ENCODE measurements around the gene UNC5A. TPM values are rescaled to one million over a fixed set of nuclear protein-coding genes. Genes with fewer than 3 reads are reported as not detected.

The UNC5A gene
- total RNA-seq, 1 donor from 2014 or later: not detected

DNA sequence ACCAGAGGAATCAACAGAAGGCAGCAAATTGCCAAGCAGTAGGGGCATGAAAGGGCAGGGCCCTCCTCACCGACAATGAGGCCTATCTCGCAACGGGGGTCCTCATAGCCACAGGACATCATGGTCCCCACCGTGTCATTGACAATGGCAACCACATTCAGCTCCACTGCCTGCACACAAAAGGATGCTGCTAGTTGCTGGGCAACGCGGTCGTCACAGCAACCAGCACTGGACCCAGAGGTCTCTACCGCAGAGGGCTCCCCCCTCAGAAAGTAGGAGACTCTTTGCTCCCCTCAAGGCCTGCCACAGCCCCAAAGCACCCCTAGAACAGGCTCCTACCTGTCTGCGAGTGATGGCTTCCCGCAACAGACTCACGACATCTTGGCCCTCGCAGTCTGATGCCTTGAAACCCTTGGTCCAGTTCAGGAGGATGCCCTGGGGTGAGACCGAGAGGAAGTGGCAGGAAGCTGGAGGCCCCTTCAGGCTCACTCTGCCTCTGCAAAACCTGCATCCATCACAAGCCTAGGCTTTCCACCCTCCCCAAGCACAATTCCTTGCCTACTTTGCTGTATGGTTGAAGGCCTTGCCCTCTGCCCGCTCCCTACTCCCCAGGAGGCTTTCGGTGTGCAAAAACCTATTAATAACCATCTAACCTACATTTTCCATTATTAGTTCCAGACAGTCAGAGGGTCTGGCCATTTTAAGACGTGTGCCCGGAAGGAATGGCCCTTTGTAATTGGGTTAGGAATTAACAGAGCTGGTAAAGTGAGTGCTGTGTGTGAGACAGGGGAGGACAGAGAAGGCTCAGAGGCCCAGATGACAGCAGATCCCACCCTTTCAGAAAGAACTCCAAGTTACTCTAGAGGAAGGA is 73.6 kb downstream of the UNC5A start:
- Mint-ChIP-seq H3K4me1 (ENCODE audit: unreplicated experiment) (no peaks in the 10 kb centered on the region), H3K4me3 (ENCODE audit: unreplicated experiment) (no peak overlapping the region), H3K36me3 (ENCODE audit: unreplicated experiment) (no peaks in the 10 kb centered on the region), H3K9me3 (ENCODE audit: unreplicated experiment) (no peaks in the 10 kb centered on the region), H3K27ac (ENCODE audit: unreplicated experiment) (no peak overlapping the region), H3K27me3 (ENCODE audit: unreplicated experiment) (peaks cover 8% of the 10 kb centered on the region)
- no peak for DNase-seq (ENCODE audit: extremely low spot score, unreplicated experiment)
- TF ChIP-seq, protein P1, sequence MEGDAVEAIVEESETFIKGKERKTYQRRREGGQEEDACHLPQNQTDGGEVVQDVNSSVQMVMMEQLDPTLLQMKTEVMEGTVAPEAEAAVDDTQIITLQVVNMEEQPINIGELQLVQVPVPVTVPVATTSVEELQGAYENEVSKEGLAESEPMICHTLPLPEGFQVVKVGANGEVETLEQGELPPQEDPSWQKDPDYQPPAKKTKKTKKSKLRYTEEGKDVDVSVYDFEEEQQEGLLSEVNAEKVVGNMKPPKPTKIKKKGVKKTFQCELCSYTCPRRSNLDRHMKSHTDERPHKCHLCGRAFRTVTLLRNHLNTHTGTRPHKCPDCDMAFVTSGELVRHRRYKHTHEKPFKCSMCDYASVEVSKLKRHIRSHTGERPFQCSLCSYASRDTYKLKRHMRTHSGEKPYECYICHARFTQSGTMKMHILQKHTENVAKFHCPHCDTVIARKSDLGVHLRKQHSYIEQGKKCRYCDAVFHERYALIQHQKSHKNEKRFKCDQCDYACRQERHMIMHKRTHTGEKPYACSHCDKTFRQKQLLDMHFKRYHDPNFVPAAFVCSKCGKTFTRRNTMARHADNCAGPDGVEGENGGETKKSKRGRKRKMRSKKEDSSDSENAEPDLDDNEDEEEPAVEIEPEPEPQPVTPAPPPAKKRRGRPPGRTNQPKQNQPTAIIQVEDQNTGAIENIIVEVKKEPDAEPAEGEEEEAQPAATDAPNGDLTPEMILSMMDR (IDR thresholded peaks at IDR 0.05): no peak

DNA sequence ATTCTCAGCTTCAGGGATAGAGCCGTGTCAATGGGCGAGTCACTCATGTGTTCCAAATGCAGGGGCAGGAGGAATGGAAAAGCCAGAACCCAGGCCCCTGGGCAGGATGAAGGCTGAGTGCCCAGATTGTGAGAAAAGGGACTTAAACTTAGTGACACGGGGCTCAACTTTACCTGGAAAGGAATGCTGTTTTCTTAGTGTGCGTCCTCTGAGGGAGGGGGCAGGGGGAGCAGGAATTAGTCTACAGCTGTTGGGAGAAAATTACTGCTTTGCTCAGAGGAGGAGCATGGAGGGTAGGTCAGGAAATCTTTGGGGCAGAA is 74.2 kb downstream of the UNC5A start:
- H3K36me3 Mint-ChIP-seq (ENCODE audit: unreplicated experiment): no peaks in the 10 kb centered on the region
- TF ChIP-seq, protein P1 (IDR thresholded peaks at IDR 0.05): no peak
- no peak overlapping the region for H3K4me3 Mint-ChIP-seq (ENCODE audit: unreplicated experiment)
- no peaks in the 10 kb centered on the region for H3K4me1 Mint-ChIP-seq (ENCODE audit: unreplicated experiment)
- no peak for DNase-seq (ENCODE audit: extremely low spot score, unreplicated experiment)
- H3K27me3 Mint-ChIP-seq (ENCODE audit: unreplicated experiment): peaks cover 8% of the 10 kb centered on the region
- H3K27ac Mint-ChIP-seq (ENCODE audit: unreplicated experiment): no peak overlapping the region
- no peaks in the 10 kb centered on the region for H3K9me3 Mint-ChIP-seq (ENCODE audit: unreplicated experiment)

DNA sequence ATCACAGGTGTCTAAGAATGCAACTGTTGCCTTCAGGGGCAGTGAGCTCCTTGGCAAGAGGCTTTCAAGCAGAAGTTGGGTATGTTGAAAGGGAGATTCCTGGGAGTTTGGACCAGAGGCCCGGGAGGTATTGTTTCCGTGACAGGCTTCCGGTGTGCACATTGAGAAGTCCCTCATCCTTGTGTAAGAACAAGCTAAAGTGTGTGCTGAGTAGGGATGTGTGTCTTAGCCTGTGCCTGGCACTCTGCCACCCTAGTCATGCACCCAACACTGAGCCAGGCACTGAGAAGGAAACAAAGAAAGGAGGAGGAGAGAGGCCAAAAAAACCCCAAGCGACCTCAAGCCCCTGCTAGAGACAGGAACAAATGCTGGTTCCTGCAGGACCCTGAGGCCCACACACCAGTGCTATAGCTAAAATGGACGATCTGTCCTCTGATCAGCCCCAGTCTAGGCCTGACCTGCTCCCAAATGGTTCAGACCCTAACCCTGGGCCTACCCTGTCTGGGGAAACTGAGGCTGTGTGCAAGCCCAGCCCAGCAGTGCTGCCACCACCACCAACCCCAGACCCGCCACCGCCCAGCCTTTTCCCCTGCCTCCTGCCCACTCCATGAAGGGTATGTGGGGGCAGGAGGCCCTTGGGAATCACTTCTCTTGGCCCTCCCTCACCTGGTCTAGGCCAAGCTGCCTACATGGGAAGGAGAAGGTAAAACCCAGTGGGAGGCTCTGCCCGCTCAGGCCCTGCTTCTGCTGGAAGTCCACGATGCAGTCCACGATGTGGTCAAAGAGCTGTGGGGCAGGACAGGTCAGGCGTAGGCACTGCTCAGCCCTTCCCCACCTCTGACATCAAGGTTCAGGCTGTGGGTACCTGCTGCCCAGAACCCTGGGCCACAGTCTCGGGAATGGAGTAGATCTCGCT is 76.2 kb downstream of the UNC5A start:
- Mint-ChIP-seq H3K9me3 (ENCODE audit: unreplicated experiment) (no peaks in the 10 kb centered on the region), H3K27me3 (ENCODE audit: unreplicated experiment) (peaks cover 10% of the 10 kb centered on the region), H3K27ac (ENCODE audit: unreplicated experiment) (no peak overlapping the region), H3K4me1 (ENCODE audit: unreplicated experiment) (no peaks in the 10 kb centered on the region), H3K36me3 (ENCODE audit: unreplicated experiment) (no peaks in the 10 kb centered on the region), H3K4me3 (ENCODE audit: unreplicated experiment) (no peak overlapping the region)
- no peak for DNase-seq (ENCODE audit: extremely low spot score, unreplicated experiment)
- TF ChIP-seq, protein P1 (IDR thresholded peaks at IDR 0.05): no peak

DNA sequence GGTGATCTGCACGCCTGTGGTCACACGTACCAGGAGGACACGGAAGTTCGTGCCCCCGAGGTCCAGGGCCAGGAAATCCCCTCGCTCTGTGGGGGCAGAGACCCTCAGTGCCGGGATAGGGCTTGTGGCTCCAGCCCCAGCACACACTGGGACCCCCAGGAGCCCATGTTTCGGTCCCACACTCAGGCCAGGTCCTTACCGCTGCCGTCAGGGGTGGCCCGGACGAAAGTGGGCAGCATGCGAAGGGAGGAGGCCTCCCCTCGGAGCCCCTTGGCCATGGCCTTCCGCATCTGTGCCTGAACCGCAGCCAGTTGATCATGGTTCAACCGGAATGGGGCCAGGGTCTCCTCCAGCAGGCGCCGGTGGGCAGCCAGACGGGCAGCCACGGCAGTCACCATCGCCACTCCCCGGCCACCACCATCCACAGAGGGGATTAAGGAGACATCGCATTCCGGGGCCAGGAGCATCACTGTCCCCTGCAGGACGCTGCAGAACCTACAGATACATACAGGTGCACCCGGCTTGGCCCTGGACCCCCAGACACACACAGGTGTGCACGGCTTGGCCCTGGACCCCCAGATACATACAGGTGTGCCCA is 77.0 kb downstream of the UNC5A start:
- TF ChIP-seq, protein P1 (IDR thresholded peaks at IDR 0.05): no peak
- H3K27me3 Mint-ChIP-seq (ENCODE audit: unreplicated experiment): peaks cover 17% of the 10 kb centered on the region
- no peak for DNase-seq (ENCODE audit: extremely low spot score, unreplicated experiment)
- no peaks in the 10 kb centered on the region for H3K36me3 Mint-ChIP-seq (ENCODE audit: unreplicated experiment)
- no peaks in the 10 kb centered on the region for H3K9me3 Mint-ChIP-seq (ENCODE audit: unreplicated experiment)
- no peak overlapping the region for H3K4me3 Mint-ChIP-seq (ENCODE audit: unreplicated experiment)
- no peaks in the 10 kb centered on the region for H3K4me1 Mint-ChIP-seq (ENCODE audit: unreplicated experiment)
- H3K27ac Mint-ChIP-seq (ENCODE audit: unreplicated experiment): no peak overlapping the region

All from osteocyte (in vitro differentiated cells).